Epithelial cell of esophagus (primary cell): Measurements from ENCODE around the gene SLC39A10.

Source experiments
- DNase-seq: peaks from one replicate; pipeline ENCODE4 v3.0.0; 2010; ENCODE audit warnings: low read depth
- H3K4me3 ChIP-seq: 2 replicates; pipeline ENCODE4 v1.5.1; 2011; ENCODE audit warnings: mild to moderate bottlenecking, low read length, control low read depth
- TF ChIP-seq, protein P1 (sequence below): IDR thresholded peaks from 2 replicates; pipeline ENCODE4 v1.5.1; 2011; ENCODE audit warnings: low read depth, mild to moderate bottlenecking, low read length, control low read depth, inconsistent platforms; ENCODE audit not compliant: insufficient read depth; ENCODE audit errors: missing control alignments

The SLC39A10 gene

DNA sequence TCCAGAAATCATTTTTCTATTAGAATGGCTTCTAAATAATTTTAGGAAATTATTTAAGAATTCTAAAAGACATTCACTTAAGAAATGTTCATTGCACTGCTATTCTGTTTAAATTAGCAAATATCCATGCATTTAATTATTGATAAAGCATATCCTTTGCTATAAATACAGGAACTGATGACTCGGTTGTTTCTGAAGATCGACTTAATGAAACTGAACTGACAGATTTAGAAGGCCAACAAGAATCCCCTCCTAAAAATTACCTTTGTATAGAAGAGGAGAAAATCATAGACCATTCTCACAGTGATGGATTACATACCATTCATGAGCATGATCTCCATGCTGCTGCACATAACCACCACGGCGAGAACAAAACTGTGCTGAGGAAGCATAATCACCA is 59.4 kb downstream of the SLC39A10 start:
- H3K4me3 ChIP-seq: no peak overlapping the region
- no peak for DNase-seq
- TF ChIP-seq, protein P1, sequence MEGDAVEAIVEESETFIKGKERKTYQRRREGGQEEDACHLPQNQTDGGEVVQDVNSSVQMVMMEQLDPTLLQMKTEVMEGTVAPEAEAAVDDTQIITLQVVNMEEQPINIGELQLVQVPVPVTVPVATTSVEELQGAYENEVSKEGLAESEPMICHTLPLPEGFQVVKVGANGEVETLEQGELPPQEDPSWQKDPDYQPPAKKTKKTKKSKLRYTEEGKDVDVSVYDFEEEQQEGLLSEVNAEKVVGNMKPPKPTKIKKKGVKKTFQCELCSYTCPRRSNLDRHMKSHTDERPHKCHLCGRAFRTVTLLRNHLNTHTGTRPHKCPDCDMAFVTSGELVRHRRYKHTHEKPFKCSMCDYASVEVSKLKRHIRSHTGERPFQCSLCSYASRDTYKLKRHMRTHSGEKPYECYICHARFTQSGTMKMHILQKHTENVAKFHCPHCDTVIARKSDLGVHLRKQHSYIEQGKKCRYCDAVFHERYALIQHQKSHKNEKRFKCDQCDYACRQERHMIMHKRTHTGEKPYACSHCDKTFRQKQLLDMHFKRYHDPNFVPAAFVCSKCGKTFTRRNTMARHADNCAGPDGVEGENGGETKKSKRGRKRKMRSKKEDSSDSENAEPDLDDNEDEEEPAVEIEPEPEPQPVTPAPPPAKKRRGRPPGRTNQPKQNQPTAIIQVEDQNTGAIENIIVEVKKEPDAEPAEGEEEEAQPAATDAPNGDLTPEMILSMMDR: no peak

DNA sequence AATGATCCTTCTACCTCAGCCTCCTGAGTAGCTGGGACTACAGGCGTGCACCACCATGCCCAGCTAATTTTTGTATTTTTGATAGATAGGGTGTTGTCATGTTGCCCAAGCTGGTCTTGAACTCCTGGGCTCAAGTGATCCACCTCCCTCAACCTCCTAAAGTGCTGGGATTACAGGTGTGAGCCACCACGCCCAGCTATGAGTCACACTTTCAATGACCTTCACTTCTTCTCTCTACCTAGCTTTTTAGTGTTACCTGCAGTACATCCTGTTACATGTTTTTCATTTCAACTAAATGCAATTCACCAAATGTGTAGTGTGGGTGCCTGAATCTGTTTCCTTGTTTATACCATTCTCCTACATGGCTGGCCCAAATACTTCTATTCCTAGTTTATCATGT is 64.0 kb downstream of the SLC39A10 start:
- DNase-seq: peak; percentile 20
- H3K4me3 ChIP-seq: no peak overlapping the region
- TF ChIP-seq, protein P1: no peak

- no peak overlapping the region for H3K4me3 ChIP-seq
- no peak for DNase-seq
- TF ChIP-seq, protein P1: no peak
Observed at GRCh38 chr2:195722075-195722474, 65.0 kb downstream of the SLC39A10 start.

GRCh38 chr2:195727106-195727505 is 70.1 kb downstream of the SLC39A10 start:
- DNase-seq: no peak
- TF ChIP-seq, protein P1: no peak
- no peak overlapping the region for H3K4me3 ChIP-seq

DNA sequence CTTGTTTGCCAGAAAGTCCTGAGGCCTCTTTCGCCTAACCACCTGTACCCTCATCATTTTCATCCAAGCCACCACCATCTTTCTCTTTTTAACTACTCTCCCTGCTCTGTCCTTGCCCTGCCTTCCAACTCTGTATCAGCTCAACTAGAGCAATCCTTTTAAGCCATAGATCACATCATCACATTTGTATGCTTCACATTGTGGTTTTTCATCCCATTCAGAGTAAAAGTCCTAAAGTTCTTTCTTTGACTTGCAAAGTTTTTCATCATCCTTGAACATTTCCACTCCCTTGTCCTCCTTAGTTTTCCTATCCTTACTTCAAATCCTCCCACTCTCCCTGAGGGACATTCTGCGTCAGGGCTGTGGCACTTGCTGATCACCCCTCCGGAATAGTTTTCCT is 73.9 kb downstream of the SLC39A10 start:
- no peak overlapping the region for H3K4me3 ChIP-seq
- no peak for DNase-seq
- TF ChIP-seq, protein P1: no peak

DNA sequence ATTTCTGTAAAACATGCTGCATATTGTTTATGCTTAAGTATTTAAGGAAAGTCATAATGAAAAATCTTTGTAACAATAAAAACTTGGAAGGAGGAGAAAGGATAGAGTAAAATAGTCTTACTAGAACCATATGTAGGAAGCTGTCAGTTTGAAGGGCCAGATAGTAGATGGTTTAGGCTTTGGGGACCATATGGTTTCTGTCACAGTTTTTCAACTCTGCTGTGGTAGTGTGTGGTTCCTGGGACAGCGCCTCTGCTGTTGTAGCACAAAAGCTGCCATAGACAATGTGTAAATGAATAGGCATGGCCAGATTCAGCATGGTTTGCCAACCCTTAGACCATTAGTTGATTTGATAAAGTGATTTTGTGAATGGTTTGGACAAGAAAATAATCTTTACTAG is 75.5 kb downstream of the SLC39A10 start:
- TF ChIP-seq, protein P1: no peak
- no peak overlapping the region for H3K4me3 ChIP-seq
- no peak for DNase-seq

GRCh38 chr2:195733831-195734230 is 76.8 kb downstream of the SLC39A10 start:
- TF ChIP-seq, protein P1: no peak
- no peak for DNase-seq
- no peak overlapping the region for H3K4me3 ChIP-seq
